GM12892 (cell line): ENCODE results near the gene PTPRZ1.

Source experiments
- POLR2A ChIP-seq: IDR thresholded peaks from 2 replicates; pipeline ENCODE4 v1.6.1; 2011; ENCODE audit warnings: low read depth, low read length, control low read depth
- POLR2AphosphoS5 ChIP-seq: IDR thresholded peaks from 2 replicates; pipeline ENCODE4 v1.6.1; 2011; ENCODE audit warnings: low read depth, low read length, control low read depth

GRCh38 chr7:121891731-121892130 lies 18.8 kb downstream of the PTPRZ1 start:
- TF ChIP-seq POLR2A: no peak
- no peak for TF ChIP-seq POLR2AphosphoS5
